UCSD-AML1 (cell line): ENCODE results near the gene APBA1.
A peak's percentile ranks its signal among the peaks of the same experiment; 100 is the strongest.
"Not testable (repeated sequence)": the region's sequence is repeated elsewhere in the genome, so short reads cannot be mapped to it uniquely, and the experiment has no call there.

Source experiments
- DNase-seq: peaks from one replicate; lab custom pipeline; 2025; ENCODE audit not compliant: unreplicated experiment; lab: John Stamatoyannopoulos, UW

The APBA1 gene

GRCh38 chr9:69453746-69454145 is 218.4 kb downstream of the APBA1 start:
- DNase-seq = no peak

GRCh38 chr9:69452110-69452782 is 219.9 kb downstream of the APBA1 start:
- no peak for DNase-seq

DNA sequence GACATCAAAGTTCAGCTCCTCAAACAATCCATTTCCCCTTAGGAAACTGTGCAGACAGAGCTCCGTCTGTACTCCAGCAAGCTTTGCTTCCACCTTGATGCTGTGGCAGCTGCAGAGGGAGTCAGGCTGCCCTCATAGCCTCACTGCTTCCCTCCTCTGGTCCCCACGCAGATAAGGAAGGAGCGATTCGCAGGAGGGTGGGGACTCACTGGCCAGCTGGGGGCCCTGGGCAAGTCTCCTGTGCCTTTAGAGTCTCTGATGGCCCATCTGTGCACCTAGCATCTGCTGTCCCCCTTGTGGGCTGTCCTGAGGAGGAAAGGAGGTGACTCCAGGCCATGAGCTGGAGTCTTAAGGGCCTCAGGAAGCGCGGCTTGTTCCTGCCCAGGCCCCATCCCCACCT is 225.7 kb downstream of the APBA1 start:
- no peak for DNase-seq

DNA sequence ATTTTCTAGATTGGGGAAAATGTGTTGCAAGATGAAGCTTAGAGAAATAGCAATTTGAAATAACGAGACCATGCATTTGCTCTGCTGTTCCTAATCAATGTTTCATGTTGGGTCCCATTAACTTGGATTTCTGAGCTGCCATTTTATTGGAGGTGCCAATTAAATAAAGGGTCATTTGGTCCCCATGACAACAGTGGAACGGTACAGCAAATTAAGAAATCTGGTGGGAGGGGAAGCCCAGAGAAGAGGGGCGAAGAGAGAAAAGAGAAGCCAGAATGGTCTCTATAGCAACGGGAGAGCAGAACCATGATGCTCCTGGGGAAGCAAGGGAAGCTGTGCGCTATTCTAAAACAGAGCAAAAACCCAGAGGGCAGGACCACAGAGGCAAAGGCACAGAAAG is 226.9 kb downstream of the APBA1 start:
- no peak for DNase-seq

DNA sequence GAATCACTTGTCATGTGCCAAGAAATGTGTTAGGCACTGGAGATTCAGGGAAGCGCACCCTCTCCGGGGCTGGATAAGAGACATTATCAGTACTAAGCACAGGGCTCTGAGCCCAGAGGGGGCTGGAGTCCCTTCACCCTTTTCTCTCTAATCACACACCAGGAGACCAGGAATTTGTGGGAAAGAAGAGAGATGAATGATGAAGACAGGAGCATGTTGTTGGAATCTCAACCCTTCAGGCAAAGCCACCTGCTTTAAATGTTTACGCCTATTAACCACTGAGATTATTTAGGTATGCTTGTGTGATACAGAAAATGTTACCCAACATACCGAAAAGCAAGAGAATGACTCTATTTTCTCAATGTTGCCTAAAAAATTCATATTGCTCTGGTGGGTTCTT is 227.4 kb downstream of the APBA1 start:
- no peak for DNase-seq

DNA sequence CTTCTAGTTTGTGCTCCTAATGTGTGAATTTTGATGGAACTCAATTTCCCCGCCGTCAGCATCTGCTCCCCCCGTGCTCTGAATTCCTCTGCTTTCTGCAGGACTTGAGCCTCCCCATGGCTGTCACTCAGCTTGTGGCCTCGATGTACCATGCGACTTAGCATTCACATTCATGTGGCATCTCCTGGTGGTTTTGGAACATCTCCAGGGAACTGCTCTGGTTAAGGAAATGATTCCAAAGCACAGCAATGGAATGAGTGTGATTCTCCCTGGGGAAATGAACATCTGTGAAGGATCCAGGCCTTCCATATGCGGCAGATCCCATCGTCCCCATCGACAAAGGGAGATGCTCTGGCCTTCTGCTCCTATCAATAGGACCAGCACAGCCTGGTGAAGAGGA is 228.2 kb downstream of the APBA1 start:
- DNase-seq = no peak

GRCh38 chr9:69443178-69443577 is 229.0 kb downstream of the APBA1 start:
- DNase-seq = no peak

DNA sequence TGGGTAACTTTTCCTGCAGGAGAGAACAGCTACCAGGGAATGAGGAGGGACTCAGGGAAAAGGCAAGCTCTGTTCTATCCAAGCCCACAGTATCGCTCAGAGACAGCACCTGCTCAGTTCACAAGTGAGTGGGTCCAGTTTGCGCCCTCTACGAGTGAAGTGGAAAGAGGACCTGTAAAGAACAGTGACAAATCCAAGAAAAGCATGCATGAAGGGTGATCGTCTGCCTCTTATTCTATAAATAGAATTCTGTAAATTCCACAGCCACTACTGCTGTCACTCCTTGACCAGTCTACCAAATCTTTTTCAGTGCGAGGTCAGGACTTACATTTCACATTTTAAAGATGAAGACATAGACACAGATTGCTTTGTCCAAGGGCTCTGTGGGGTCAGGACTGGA is 229.7 kb downstream of the APBA1 start:
- DNase-seq = no peak

GRCh38 chr9:69440254-69440955 is 231.8 kb downstream of the APBA1 start:
- not testable (repeated sequence) for DNase-seq

- not testable (repeated sequence) for DNase-seq
Observed at GRCh38 chr9:69439654-69440053, 232.5 kb downstream of the APBA1 start.

DNA sequence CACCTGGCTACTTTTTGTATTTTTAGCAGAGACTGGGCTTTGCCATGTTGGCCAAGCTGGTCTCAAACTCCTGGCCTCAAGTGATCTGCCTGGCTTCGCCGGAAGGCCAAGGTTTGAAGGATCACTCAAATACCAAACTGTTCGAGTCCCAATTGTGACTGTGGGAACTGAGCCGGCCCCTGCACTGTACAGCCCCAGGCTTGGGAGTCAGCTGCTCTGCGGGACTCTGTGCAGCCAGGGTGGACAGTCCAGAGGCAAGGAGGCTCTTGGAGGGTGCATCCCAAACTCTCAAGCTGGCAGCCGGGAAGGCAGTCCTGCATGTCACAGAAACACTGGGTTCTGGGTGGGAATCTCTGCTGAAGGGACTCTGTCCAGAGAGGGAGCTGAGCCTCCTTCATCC is 238.2 kb downstream of the APBA1 start:
- DNase-seq = no peak

GRCh38 chr9:69433392-69433791 is 238.8 kb downstream of the APBA1 start:
- DNase-seq = no peak

DNA sequence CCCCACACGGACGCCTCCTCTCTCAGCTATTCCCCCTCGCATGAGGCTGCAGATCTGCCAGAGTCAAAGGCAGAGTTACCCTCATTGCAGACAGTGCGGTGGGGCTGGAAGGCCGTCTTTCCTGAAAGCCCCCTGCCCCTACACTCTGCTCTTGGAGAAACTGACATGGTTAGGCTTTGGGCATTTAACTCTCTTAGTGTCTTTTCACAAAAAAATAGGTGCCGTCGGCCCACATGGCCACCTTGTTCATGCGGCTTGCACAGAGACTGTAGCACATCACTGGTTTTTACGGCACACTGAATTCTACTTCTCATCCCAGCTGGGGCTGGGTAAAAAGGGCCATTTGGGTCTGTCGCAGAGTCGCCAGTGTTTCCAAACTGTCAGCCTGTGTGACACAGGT is 239.5 kb downstream of the APBA1 start:
- DNase-seq = no peak

- no peak for DNase-seq
Observed at GRCh38 chr9:69431777-69432176, 240.4 kb downstream of the APBA1 start.

DNA sequence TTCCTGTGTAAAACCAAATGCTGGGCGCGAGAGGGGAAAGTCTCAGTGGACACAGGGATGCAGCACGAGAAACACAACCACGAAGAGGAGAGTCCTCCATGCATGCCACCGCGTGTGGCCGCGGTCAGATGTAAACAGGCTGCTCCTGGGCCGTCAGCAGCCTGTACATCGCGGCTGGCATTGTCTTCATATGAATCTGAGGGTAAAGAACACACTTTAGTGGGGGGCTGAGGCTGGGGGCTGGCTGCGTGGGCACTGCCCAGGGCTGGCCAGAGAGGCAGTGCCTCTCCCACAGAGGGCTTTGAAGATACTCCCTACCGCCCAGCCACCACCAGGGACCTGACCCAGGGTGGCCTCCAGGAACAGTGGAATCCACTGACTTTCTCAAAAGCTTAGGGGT is 241.0 kb downstream of the APBA1 start:
- DNase-seq = no peak

DNA sequence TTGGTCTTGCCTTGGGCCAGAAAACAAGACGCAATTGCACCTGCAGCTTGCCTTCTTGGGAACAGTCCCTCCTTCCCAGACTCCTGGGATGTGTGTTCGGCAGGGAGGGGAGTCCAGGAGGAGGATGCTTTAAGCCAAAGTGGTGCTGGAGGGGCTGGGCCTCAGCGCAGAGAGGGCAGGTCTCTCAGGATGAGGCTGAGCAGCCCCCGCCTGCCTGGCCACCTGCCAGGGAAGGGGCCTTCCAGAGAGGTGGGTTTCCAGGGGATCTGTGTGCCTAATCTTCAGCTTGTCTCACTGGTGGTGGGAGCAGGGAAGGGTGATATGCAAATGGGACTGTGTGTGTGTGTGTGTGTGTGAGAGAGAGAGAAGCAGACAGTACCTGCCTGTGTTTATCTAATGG is 242.0 kb downstream of the APBA1 start:
- DNase-seq = no peak

GRCh38 chr9:69429281-69429680 is 242.9 kb downstream of the APBA1 start:
- DNase-seq = no peak

- DNase-seq = no peak
Observed at GRCh38 chr9:69428017-69428785, 244.0 kb downstream of the APBA1 start.

DNA sequence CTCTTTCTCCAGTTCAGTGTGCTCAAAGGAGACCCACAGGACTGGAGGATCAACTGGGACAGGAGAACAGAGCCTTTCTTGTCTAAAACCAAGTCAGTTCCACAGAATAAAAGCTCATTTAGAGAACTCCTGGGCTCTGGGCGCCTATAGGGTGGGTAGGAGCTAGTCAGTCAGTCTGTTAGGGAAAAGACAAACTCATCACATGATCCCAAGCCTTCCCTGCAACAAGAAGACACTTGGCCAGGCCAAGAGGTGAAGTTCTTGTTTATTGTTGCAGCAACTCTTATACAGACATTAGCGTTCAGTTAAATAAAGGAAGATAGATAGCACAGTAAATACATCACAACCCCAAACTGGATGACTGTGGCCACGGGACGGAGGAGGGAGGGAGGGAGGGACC is 244.9 kb downstream of the APBA1 start:
- DNase-seq = no peak

DNA sequence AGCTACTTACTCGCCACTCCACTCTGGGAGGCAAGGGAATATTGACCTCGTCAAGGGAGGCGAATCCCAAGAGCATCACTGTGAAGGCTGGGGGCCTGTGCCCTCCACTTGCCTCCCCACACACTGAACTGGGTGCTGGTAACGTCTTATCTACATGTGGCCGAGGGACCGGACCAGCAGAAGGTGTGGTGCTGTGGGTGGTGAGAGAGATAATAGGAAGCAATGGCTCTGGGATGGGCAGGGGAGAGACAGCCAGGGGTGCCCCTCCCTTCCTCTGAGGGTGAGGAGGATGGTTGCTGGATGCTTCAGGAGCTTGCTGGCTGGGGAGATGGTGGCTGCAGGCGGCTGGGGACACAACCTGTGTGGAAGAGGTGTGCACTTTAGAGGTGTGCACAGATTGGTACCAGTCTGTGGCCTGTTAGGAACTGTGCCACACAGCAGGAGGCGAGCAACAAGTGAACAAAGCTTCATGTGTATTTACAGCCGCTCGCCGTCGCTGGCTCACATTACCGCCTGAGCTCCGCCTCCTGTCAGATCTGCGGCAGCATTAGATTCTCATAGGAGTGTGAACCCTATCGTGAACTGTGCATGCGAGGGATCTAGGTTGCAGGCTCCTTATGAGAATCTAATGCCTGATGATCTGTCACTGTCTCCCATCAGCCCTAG is 246.9 kb downstream of the APBA1 start:
- no peak for DNase-seq

GRCh38 chr9:69421908-69422801 is 250.0 kb downstream of the APBA1 start:
- DNase-seq = peak; percentile 27
